Sigmoid colon (tissue), 3 donors: Measurements from ENCODE around the gene SULT1B1.

Experiments used
- CTCF ChIP-seq, 4 experiments: fragments of 450-650 bp in 3 of 4; fragments of 200-600 bp in 1 of 4; IDR thresholded peaks; one replicate each; pipeline ENCODE4 v1.5.1; 2016 to 2019; ENCODE audit warnings: antibody characterized with exemption in 4 of 4, mild to moderate bottlenecking in 3 of 4, moderate library complexity in 2 of 4
- POLR2A ChIP-seq, 2 donors: fragments of 450-650 bp; IDR thresholded peaks; one replicate each; pipeline ENCODE4 v1.6.1; 2016; ENCODE audit warnings: antibody characterized with exemption in 2 of 2, mild to moderate bottlenecking in 2 of 2, moderate library complexity in 2 of 2

GRCh38 chr4:69754926-69755580 lies 5.4 kb downstream of the SULT1B1 start:
- TF ChIP-seq POLR2A (IDR thresholded peaks at IDR 0.05) (no peak), CTCF (IDR thresholded peaks at IDR 0.05) (no peak)
